Measurements from ENCODE around the gene LTK. TPM values are rescaled to one million over a fixed set of nuclear protein-coding genes. Genes with fewer than 3 reads are reported as not detected.
A peak's percentile ranks its signal among the peaks of the same experiment; 100 is the strongest.

Gene LTK
- total RNA-seq, 2 experiments from 2014 or later = 0.29 to 0.34 TPM

DNA sequence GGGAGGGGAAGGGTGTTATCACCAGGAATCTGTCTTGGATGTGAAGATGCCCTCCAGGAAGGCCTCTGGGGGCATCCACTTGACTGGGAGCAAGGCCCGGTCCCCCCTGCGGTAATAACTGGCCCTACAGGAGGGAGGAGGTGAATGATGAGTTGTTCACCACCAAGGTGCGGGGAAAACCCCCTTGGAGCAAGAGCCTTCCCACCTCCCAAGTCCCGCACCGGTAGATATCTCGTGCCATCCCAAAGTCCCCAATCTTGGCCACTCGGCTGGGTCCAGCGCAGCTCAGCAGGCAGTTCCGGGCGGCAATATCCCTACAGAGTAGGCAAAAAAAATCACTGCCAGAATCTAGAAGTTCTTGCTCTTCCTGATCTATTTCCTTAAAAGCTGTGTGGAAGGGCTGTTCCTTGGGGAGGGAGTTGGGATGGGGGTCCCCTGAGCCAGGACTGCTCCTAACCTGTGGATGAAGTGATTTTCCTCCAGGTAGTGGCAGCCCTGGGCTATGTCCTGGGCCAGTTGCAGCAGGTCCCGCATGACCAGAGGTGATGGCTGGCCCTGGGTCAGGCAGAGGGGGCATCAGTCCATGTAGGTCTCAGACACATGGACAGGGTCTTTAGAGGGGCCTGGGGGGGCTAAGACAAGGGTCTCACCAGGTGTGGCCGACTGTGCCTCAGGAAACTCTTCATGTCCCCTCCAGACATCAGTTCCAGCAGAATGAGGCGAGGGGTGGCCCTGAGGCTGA lies 8.7 kb downstream of the LTK start:
- ChIA-PET POLR2A (no interaction called here), CTCF (interaction anchor here (1.0 to 1.2 kb wide), 2 partner anchors 41 to 53 kb away, joined by 3 read pairs; no protein-coding TSS in a partner anchor)
- Mint-ChIP-seq H3K4me3 (no peak overlapping the region), H3K9me3 (no peaks in the 10 kb centered on the region), H3K27ac (no peak overlapping the region), H3K27me3 (peaks cover 20% of the 10 kb centered on the region), H3K36me3 (no peaks in the 10 kb centered on the region), H3K4me1 (ENCODE audit: low read depth) (peaks cover 19% of the 10 kb centered on the region)
- no peak for DNase-seq
- intact Hi-C loops (cut with micrococcal nuclease) = loop anchor here (5.0 kb wide), 1 partner anchor 52 kb away; the partner anchor contains the start of gene TYRO3

DNA sequence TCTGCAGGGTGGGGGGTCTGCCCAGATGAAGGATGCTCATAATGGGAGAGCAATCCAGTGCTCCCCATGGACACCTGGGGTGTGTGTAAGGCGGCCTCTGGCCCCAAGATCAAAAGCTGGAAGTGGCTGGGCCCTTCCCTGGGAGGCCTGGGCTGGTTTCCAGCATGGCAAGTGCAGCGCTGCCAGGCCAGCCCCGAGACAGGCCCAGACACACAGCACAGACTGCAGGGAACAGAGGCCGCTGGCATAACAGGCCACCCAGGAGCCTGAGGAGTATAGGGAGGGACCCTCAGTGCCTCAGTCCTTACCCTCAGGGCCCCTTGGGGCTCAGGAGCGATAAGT lies 10.0 kb downstream of the LTK start:
- Mint-ChIP-seq H3K9me3 (no peaks in the 10 kb centered on the region), H3K4me1 (ENCODE audit: low read depth) (peaks cover 19% of the 10 kb centered on the region), H3K27me3 (peaks cover 28% of the 10 kb centered on the region), H3K27ac (no peak overlapping the region), H3K4me3 (no peak overlapping the region), H3K36me3 (no peaks in the 10 kb centered on the region)
- POLR2A ChIA-PET = interaction anchor here (0.5 to 1.7 kb wide), 2 partner anchors 11 to 185 kb away, joined by 4 to 6 read pairs; no protein-coding TSS in a partner anchor
- intact Hi-C loops (cut with micrococcal nuclease) = no loop called here
- DNase-seq = no peak
- CTCF ChIA-PET = interaction anchor here (1.4 kb wide), 1 partner anchor 38 kb away, joined by 5 read pairs; no protein-coding TSS in a partner anchor

DNA sequence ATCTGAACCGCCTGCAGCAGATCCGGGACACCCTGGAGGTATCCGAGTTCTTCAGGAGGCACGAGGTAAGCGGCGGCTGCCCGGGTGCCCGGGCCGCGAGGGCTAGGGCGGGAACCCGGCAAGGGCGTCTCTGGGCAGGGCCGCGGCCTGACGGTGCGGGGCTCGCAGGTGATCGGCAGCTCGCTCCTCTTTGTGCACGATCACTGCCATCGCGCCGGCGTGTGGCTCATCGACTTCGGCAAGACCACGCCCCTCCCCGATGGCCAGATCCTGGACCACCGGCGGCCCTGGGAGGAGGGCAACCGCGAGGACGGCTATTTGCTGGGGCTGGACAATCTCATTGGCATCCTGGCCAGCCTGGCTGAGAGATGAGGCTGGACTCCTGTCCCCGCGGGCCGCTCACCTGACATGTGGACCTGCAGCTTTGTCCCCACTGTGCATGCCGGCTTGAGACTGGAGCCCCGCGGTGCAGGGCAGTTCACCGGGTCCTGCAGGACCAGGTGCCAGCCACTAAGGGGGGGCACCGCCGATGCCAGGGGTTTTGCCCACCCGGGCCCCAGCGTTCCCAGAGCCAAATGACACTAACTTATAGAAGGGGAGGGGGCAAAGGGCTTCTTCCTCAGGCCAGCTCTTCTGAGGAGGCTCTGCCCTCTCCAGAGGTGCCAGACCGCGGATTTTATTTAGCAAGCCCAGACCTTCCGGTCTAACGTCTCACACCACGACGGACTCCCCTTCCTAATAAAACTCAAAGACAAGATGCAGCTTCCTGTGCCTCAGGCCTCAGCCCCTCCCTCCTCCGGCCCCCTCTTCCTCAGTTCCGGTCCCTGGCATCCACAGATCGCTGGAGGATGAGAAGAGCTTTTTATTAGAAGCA lies 10.6 kb downstream of the LTK start:
- DNase-seq = no peak
- ChIA-PET CTCF (interaction anchor here (1.4 kb wide), 1 partner anchor 37 kb away, joined by 5 read pairs; no protein-coding TSS in a partner anchor), POLR2A (interaction anchor here (0.5 to 1.7 kb wide), 3 partner anchors 9 to 184 kb away, joined by 4 to 6 read pairs (median 4); partner anchors contain the start of gene ITPKA)
- intact Hi-C loops (cut with micrococcal nuclease) = loop anchor here (1.0 kb wide), 1 partner anchor 10 kb away; the partner anchor contains the start of gene LTK
- Mint-ChIP-seq H3K27me3 (peaks cover 31% of the 10 kb centered on the region), H3K9me3 (no peaks in the 10 kb centered on the region), H3K4me1 (ENCODE audit: low read depth) (peaks cover 19% of the 10 kb centered on the region), H3K27ac (no peak overlapping the region), H3K36me3 (no peaks in the 10 kb centered on the region), H3K4me3 (no peak overlapping the region)

DNA sequence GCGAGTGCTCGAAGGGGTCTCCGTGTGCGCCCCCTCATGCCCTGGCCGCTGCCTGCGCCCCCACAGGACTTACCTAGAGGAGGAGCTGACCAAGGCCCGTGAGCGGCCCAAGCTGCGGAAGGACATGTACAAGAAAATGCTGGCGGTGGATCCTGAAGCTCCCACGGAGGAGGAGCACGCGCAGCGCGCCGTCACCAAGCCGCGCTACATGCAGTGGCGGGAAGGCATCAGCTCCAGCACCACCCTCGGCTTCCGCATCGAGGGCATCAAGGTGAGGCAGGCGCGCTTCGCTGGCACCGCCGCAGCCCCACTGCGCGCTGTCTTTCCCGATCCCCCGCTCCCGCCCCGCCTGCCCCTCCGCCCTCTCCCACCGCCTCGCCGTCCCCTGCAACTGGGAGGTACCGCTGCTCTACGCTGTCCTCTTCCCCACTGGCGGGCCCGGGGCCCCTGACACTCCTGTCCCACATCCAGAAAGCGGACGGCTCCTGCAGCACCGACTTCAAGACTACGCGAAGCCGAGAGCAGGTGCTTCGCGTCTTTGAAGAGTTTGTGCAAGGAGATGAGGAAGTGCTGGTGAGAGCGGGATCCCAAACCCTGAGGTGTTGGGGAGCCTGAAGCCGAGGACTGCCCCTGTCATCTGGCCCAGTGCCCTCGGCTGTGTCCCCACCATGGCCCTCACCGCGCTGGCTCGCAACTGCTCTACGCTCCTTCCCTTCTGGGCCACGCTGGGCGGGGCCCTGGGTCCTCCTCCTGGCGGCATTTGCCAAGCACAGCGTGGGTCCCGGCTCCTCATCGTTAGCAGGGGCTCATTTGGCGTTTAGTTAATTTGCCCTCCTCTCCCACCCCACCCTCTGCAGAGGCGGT lies 11.5 kb downstream of the LTK start:
- H3K27me3 Mint-ChIP-seq = peaks cover 39% of the 10 kb centered on the region
- peak; percentile 63 for DNase-seq
- H3K4me1 Mint-ChIP-seq (ENCODE audit: low read depth) = peaks cover 19% of the 10 kb centered on the region
- ChIA-PET POLR2A (interaction anchor here (0.6 to 1.6 kb wide), 2 partner anchors 8 to 132 kb away, joined by 3 to 4 read pairs; partner anchors contain the start of gene ITPKA), CTCF (interaction anchor here (1.2 to 1.4 kb wide), 3 partner anchors 36 to 936 kb away, joined by 3 to 6 read pairs (median 5); no protein-coding TSS in a partner anchor)
- H3K27ac Mint-ChIP-seq = no peak overlapping the region
- no peaks in the 10 kb centered on the region for H3K36me3 Mint-ChIP-seq
- peak overlapping the region; percentile 35 for H3K4me3 Mint-ChIP-seq
- intact Hi-C loops (cut with micrococcal nuclease) = loop anchor here (1.0 kb wide), 1 partner anchor 11 kb away; the partner anchor contains the start of gene LTK
- H3K9me3 Mint-ChIP-seq = no peaks in the 10 kb centered on the region

DNA sequence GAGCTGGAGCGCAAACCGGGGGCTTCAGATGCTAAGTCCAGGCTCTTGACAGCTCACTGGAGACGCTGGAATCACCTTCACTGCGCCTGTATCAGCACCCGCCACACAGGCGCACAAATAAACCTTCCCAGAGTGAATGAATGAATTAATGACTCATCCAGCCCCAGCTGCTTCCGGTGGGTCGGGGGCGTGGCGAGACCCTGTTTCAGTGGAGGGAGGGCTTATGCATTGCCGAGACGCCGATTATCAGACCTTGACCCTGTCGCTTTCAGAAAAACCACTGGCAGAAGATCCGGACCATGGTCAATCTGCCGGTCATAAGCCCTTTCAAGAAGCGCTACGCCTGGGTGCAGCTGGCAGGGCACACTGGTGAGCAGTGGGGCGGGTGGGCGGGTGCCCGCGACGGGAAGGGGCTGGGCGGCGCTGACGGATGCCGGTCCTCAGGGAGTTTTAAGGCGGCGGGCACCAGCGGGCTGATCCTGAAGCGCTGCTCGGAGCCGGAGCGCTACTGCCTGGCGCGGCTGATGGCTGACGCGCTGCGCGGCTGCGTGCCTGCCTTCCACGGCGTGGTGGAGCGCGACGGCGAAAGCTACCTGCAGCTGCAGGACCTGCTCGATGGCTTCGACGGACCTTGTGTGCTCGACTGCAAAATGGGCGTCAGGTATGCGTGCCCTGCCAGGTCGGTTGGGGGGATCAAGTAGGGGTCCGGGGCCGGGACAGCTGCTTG lies 12.3 kb downstream of the LTK start:
- Mint-ChIP-seq H3K9me3 (no peaks in the 10 kb centered on the region), H3K4me3 (peak overlapping the region; percentile 59), H3K4me1 (ENCODE audit: low read depth) (peaks cover 19% of the 10 kb centered on the region), H3K27me3 (peaks cover 47% of the 10 kb centered on the region), H3K36me3 (no peaks in the 10 kb centered on the region), H3K27ac (no peak overlapping the region)
- peak; percentile 53 for DNase-seq
- intact Hi-C loops (cut with micrococcal nuclease) = no loop called here
- ChIA-PET CTCF (interaction anchor here (1.2 to 1.3 kb wide), 3 partner anchors 36 to 935 kb away, joined by 3 to 6 read pairs (median 4); no protein-coding TSS in a partner anchor), POLR2A (interaction anchor here (0.6 to 1.6 kb wide), 2 partner anchors 7 to 131 kb away, joined by 3 to 4 read pairs; partner anchors contain the start of gene ITPKA)

DNA sequence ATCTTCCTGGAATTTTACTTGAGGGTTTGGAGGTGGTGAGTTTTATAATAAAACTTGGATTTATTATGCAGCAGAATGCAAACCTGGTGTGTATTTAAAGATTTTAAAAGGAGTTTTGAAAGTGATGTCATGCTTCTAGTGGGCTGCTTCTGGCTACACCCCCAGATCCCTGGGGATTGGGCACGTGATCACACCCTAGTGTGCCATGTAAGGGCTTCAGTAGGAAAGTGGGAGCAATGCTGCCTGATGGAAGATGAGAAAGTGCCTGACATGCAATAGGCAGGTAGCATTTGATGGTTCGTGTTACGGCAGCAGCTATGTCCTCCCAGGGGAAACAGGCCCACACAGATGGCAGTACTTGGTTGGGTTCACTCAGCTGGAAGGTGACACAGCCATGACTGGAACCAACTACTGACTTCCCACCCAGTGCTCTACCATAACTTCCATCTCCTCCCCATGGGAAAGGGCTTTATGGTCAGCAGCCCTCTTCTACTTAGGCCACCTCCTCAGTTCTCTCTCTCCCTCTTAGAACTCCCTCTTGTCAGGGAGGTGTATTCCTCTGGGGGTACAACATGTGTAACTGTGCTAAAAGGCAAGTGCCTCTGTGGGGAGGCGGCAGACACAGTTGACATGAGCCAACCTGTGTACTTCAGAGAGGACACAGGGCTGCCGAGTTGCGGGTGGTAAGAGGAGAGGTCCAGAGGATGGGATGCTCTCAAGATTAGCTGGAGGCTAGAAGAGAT lies 14.3 kb downstream of the LTK start:
- no peak overlapping the region for H3K4me3 Mint-ChIP-seq
- ChIA-PET CTCF (no interaction called here), POLR2A (no interaction called here)
- no peak overlapping the region for H3K27ac Mint-ChIP-seq
- H3K27me3 Mint-ChIP-seq = peaks cover 52% of the 10 kb centered on the region
- no peaks in the 10 kb centered on the region for H3K36me3 Mint-ChIP-seq
- intact Hi-C loops (cut with micrococcal nuclease) = loop anchor here (10.0 kb wide), 1 partner anchor 196 kb away; no protein-coding TSS in a partner anchor
- no peaks in the 10 kb centered on the region for H3K9me3 Mint-ChIP-seq
- no peak for DNase-seq
- H3K4me1 Mint-ChIP-seq (ENCODE audit: low read depth) = peaks cover 22% of the 10 kb centered on the region

DNA sequence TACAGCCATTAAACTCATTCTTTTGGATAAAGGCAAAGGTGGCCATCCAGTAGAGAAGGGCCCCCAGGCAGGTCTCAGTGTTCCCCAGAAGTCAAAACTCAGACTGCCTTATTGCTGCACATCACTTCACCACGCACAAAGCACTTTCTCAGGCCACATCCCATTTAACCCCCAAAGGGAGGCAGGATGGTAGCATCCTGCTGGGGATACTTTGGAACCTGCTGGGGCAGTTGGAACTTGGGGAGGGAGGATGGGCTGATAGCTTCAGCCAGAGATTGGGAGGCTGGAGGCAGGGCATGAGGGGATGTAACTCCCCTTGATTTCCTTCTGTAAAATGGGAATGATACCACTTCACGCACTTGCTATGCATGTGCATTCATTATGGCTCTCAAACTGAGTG lies 15.0 kb downstream of the LTK start:
- Mint-ChIP-seq H3K4me3 (no peak overlapping the region), H3K4me1 (ENCODE audit: low read depth) (peaks cover 22% of the 10 kb centered on the region), H3K27me3 (peaks cover 52% of the 10 kb centered on the region), H3K36me3 (no peaks in the 10 kb centered on the region), H3K9me3 (no peaks in the 10 kb centered on the region), H3K27ac (no peak overlapping the region)
- intact Hi-C loops (cut with micrococcal nuclease) = loop anchor here (10.0 kb wide), 1 partner anchor 196 kb away; no protein-coding TSS in a partner anchor
- no peak for DNase-seq
- POLR2A ChIA-PET = no interaction called here
- CTCF ChIA-PET = no interaction called here

DNA sequence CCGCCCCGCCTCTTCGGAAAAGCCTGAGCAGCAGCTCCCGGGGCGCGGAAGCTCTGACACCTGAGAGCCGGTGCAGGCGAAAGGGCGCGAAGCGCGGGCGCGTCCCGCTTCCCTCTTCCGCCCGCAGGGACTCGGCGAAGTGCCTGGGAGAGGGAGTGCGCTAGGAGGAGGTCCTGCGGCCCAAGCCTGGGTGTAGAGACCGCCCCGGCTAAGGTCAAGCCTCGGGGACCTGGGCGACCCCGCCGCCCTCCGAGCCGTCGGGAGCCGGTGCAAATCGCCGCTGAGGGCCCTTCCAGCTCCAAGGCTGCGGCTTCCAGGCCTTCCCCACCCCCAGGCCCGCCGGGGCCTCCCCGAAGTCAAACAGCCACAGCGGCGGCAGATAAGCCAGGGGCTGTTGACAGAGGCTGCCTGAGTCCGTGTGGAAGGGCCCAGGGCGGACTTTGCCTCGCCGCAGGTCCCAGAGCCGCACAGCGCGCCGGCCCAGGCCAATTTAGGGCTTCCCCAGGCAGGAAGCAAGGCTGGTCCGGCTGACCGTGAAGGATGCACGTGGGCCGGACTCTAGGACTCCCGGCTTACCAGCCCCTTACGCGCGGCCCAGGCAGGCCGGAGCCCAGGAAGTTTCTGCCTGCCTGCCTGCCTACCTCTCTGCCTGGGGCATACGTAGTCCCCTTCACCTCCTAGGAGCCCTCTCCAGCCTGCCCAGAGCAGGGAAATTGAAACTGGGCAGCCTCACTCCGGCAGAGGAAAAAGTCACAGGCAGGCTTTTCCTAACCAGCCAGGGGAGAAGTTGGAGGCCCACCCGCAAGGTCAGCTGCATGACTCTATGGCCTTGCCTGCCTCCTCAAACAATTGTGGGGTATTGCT lies 17.7 kb downstream of the LTK start:
- CTCF ChIA-PET = interaction anchor here (1.1 kb wide), 1 partner anchor 30 kb away, joined by 3 read pairs; no protein-coding TSS in a partner anchor
- POLR2A ChIA-PET = no interaction called here
- Mint-ChIP-seq H3K4me1 (ENCODE audit: low read depth) (peaks cover 23% of the 10 kb centered on the region), H3K36me3 (no peaks in the 10 kb centered on the region), H3K27ac (no peak overlapping the region), H3K27me3 (peaks cover 48% of the 10 kb centered on the region), H3K9me3 (no peaks in the 10 kb centered on the region), H3K4me3 (peak overlapping the region; percentile 50)
- no peak for DNase-seq
- intact Hi-C loops (cut with micrococcal nuclease) = loop anchor here (10.0 kb wide), 1 partner anchor 199 kb away; no protein-coding TSS in a partner anchor

DNA sequence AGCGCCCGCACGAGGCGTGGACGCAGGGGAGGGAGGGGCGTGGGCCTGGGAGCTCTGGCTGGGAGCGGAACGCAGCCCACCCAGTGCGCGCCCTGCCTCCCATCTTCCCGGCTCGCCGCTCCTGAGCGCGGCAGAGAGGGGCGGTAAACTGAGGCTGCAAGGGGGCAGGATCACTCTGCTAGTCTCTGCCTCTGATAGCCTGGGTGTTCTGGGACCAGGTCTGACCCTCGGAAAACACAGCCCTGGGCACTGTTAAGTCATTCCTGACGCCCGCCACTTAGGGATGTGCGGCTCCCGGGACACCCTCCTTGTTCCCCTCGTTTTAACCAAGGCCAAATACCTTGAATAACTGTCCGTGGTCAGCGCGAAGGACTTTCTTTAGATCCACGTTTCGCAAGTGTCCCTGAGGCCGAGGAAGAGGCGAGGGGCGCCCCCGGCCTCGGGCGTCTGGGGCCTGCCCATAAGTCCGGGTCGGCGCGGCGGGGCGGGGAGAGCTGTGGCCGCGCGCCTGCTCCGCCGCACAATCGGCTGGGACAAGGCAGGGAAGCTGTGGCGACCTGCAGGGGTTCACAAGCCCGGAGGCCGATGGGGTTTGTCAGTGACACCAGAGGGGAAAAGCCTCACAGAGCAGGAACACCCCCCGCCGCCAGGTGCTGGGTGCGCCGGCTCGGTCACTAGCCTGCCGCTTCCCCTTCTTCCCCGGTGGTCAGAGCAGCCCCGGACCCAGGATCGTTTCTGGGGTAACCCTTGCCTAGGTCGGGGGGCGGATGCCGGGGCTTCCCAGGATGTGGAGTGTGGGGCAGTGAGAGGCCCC lies 18.5 kb downstream of the LTK start:
- Mint-ChIP-seq H3K27ac (no peak overlapping the region), H3K9me3 (peaks cover 2% of the 10 kb centered on the region), H3K36me3 (peaks cover 3% of the 10 kb centered on the region), H3K27me3 (peaks cover 42% of the 10 kb centered on the region), H3K4me1 (ENCODE audit: low read depth) (peaks cover 26% of the 10 kb centered on the region), H3K4me3 (peak overlapping the region; percentile 50)
- POLR2A ChIA-PET = no interaction called here
- CTCF ChIA-PET = no interaction called here
- peak; percentile 50 for DNase-seq
- intact Hi-C loops (cut with micrococcal nuclease) = loop anchor here (5.0 to 10.0 kb wide), 4 partner anchors 62 to 200 kb away; partner anchors contain the start of genes NUSAP1, OIP5, RTF1 and TYRO3
